ENCODE results near the gene MYH10.

Gene MYH10

DNA sequence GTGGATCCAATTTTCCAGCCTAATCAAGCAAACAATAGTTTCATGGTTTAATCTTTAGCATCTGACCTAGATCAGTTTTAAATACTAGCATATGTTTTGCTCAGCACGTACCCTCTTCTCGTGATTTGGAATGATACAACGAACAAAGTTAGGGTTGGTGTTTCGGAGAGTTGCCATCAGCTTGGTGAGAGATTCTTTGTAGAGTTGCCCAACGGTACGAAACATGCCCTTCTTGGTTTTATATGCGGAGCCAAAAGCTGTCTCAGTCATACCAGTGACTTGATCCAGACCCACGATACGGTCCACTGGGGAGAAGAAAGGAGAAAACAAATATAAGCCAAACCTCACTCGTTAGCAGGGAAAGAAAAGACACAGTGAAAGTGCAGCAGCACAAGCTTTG, 109.5 kb downstream of the MYH10 start (continued):
- TF ChIP-seq, protein P1, sequence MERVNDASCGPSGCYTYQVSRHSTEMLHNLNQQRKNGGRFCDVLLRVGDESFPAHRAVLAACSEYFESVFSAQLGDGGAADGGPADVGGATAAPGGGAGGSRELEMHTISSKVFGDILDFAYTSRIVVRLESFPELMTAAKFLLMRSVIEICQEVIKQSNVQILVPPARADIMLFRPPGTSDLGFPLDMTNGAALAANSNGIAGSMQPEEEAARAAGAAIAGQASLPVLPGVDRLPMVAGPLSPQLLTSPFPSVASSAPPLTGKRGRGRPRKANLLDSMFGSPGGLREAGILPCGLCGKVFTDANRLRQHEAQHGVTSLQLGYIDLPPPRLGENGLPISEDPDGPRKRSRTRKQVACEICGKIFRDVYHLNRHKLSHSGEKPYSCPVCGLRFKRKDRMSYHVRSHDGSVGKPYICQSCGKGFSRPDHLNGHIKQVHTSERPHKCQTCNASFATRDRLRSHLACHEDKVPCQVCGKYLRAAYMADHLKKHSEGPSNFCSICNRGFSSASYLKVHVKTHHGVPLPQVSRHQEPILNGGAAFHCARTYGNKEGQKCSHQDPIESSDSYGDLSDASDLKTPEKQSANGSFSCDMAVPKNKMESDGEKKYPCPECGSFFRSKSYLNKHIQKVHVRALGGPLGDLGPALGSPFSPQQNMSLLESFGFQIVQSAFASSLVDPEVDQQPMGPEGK (CRISPR knock-in tag; IDR thresholded peaks at IDR 0.05; ENCODE audit: borderline replicate concordance): no peak
- no peak for TF ChIP-seq ESRRG (CRISPR knock-in tag; IDR thresholded peaks at IDR 0.05)
- TF ChIP-seq, protein P2, sequence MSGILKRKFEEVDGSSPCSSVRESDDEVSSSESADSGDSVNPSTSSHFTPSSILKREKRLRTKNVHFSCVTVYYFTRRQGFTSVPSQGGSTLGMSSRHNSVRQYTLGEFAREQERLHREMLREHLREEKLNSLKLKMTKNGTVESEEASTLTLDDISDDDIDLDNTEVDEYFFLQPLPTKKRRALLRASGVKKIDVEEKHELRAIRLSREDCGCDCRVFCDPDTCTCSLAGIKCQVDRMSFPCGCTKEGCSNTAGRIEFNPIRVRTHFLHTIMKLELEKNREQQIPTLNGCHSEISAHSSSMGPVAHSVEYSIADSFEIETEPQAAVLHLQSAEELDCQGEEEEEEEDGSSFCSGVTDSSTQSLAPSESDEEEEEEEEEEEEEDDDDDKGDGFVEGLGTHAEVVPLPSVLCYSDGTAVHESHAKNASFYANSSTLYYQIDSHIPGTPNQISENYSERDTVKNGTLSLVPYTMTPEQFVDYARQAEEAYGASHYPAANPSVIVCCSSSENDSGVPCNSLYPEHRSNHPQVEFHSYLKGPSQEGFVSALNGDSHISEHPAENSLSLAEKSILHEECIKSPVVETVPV (CRISPR knock-in tag; IDR thresholded peaks at IDR 0.05): no peak
- no peak for TF ChIP-seq ZFP30 (CRISPR knock-in tag; IDR thresholded peaks at IDR 0.05)
- no peak for TF ChIP-seq BACH2 (CRISPR knock-in tag; IDR thresholded peaks at IDR 0.05; ENCODE audit: borderline replicate concordance)

DNA sequence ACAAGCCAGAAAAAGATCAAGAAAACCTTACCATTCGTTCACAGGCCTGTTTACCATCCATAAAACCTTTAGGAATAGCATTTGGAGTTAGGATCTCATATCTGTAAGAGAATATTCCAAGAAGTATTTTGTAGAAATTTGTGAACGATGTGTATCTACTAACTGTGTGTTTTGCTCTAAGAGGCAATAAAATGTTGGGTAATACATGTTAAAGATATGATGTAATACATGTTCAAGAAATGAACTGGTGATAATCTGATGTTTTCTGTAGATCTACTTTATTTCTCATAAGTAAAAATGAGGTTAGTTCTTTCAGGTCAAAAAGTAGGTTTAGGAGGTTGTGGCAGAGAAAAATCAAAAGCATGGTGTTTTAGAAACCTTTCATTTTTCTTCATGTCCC, 111.7 kb downstream of the MYH10 start:
- no peak for ATAC-seq
- TF ChIP-seq, protein P2 (CRISPR knock-in tag; IDR thresholded peaks at IDR 0.05): no peak
- TF ChIP-seq ZFP30 (CRISPR knock-in tag; IDR thresholded peaks at IDR 0.05) (no peak), ARNTL (CRISPR knock-in tag; IDR thresholded peaks at IDR 0.05; ENCODE audit: borderline replicate concordance, low read depth) (no peak), TCF4 (CRISPR knock-in tag; IDR thresholded peaks at IDR 0.05; ENCODE audit: borderline replicate concordance) (no peak), ESRRG (CRISPR knock-in tag; IDR thresholded peaks at IDR 0.05) (no peak), ZNF70 (CRISPR knock-in tag; IDR thresholded peaks at IDR 0.05) (no peak), ISL1 (CRISPR knock-in tag; IDR thresholded peaks at IDR 0.05) (no peak), ZC3H10 (CRISPR knock-in tag; IDR thresholded peaks at IDR 0.05) (no peak), ZNF8 (CRISPR knock-in tag; IDR thresholded peaks at IDR 0.05) (no peak), TOX (CRISPR knock-in tag; IDR thresholded peaks at IDR 0.05; ENCODE audit: borderline replicate concordance) (no peak), PPARA (CRISPR knock-in tag; IDR thresholded peaks at IDR 0.05; ENCODE audit: borderline replicate concordance) (no peak)
- TF ChIP-seq, protein P1 (CRISPR knock-in tag; IDR thresholded peaks at IDR 0.05; ENCODE audit: borderline replicate concordance): no peak
- TF ChIP-seq, protein P3, sequence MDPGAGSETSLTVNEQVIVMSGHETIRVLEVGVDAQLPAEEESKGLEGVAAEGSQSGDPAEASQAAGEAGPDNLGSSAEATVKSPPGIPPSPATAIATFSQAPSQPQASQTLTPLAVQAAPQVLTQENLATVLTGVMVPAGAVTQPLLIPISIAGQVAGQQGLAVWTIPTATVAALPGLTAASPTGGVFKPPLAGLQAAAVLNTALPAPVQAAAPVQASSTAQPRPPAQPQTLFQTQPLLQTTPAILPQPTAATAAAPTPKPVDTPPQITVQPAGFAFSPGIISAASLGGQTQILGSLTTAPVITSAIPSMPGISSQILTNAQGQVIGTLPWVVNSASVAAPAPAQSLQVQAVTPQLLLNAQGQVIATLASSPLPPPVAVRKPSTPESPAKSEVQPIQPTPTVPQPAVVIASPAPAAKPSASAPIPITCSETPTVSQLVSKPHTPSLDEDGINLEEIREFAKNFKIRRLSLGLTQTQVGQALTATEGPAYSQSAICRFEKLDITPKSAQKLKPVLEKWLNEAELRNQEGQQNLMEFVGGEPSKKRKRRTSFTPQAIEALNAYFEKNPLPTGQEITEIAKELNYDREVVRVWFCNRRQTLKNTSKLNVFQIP (CRISPR knock-in tag; IDR thresholded peaks at IDR 0.05; ENCODE audit: borderline replicate concordance, low read depth): no peak

DNA sequence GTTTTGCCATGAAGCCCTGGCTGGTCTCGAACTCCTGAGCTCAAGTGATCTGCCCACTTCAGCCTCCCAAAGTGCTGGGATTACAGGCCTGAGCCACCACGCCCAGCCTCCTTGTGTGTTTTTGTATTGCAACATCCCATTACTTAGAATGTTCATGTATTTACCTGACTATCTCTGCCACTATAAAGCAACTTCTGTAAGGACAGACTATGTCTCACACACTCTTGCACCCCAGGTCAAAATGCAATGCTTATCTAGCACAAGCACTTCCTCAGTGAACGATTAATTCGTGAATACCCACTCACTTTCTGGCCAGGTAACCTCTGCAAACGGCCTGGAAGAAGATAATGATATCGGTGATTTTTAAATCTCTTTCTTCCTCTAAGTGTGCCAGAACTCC, 112.2 kb downstream of the MYH10 start:
- ATAC-seq: no peak
- TF ChIP-seq PPARA (CRISPR knock-in tag; IDR thresholded peaks at IDR 0.05; ENCODE audit: borderline replicate concordance): no peak
- TF ChIP-seq, protein P4, sequence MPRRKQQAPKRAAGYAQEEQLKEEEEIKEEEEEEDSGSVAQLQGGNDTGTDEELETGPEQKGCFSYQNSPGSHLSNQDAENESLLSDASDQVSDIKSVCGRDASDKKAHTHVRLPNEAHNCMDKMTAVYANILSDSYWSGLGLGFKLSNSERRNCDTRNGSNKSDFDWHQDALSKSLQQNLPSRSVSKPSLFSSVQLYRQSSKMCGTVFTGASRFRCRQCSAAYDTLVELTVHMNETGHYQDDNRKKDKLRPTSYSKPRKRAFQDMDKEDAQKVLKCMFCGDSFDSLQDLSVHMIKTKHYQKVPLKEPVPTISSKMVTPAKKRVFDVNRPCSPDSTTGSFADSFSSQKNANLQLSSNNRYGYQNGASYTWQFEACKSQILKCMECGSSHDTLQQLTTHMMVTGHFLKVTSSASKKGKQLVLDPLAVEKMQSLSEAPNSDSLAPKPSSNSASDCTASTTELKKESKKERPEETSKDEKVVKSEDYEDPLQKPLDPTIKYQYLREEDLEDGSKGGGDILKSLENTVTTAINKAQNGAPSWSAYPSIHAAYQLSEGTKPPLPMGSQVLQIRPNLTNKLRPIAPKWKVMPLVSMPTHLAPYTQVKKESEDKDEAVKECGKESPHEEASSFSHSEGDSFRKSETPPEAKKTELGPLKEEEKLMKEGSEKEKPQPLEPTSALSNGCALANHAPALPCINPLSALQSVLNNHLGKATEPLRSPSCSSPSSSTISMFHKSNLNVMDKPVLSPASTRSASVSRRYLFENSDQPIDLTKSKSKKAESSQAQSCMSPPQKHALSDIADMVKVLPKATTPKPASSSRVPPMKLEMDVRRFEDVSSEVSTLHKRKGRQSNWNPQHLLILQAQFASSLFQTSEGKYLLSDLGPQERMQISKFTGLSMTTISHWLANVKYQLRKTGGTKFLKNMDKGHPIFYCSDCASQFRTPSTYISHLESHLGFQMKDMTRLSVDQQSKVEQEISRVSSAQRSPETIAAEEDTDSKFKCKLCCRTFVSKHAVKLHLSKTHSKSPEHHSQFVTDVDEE (CRISPR knock-in tag; IDR thresholded peaks at IDR 0.05): no peak
- no peak for TF ChIP-seq ZFP30 (CRISPR knock-in tag; IDR thresholded peaks at IDR 0.05)
- no peak for TF ChIP-seq ZC3H10 (CRISPR knock-in tag; IDR thresholded peaks at IDR 0.05)
- TF ChIP-seq, protein P1 (CRISPR knock-in tag; IDR thresholded peaks at IDR 0.05; ENCODE audit: borderline replicate concordance): no peak
- no peak for TF ChIP-seq ARNTL (CRISPR knock-in tag; IDR thresholded peaks at IDR 0.05; ENCODE audit: borderline replicate concordance, low read depth)
- TF ChIP-seq, protein P3 (CRISPR knock-in tag; IDR thresholded peaks at IDR 0.05; ENCODE audit: borderline replicate concordance, low read depth): no peak
- no peak for TF ChIP-seq SNAI2 (CRISPR knock-in tag; IDR thresholded peaks at IDR 0.05)
- no peak for TF ChIP-seq TCF4 (CRISPR knock-in tag; IDR thresholded peaks at IDR 0.05; ENCODE audit: borderline replicate concordance)
- TF ChIP-seq ZNF70 (CRISPR knock-in tag; IDR thresholded peaks at IDR 0.05): no peak
- TF ChIP-seq, protein P2 (CRISPR knock-in tag; IDR thresholded peaks at IDR 0.05): no peak
- TF ChIP-seq RARB (CRISPR knock-in tag; IDR thresholded peaks at IDR 0.05): no peak
- no peak for TF ChIP-seq GLIS3 (CRISPR knock-in tag; IDR thresholded peaks at IDR 0.05)
